Measurements from ENCODE around the gene TOP2B. TPM values are rescaled to one million over a fixed set of nuclear protein-coding genes. Genes with fewer than 3 reads are reported as not detected.

TOP2B gene
- total RNA-seq, 6 experiments from 2014 or later = 69.9 to 97.1 (median 88.5) TPM

DNA sequence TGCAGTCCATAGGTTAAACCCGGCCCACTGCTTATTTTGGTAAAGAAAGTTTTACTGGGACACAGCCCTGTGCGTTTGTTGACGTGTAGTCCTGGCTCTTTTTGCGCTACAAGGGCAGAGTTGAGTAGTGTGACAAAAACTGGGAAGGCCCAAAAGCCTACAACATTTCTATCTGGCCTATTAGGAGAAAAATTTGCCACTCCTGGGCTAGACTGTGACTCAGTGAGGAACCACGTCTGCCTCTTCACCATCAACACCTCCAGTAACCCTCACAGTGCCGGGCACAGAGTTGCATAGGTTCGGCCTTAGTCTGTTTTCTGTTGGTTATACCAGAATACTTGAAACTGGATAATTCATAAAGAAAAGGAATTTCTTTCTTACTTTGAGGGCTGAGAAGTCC, 110.3 kb downstream of the TOP2B start:
- peaks cover 29% of the 10 kb centered on the region; the same call in 1 of the 2 replicates for H3K4me1 Mint-ChIP-seq (ENCODE audit: low read depth)
- H3K4me3 Mint-ChIP-seq = no peak overlapping the region
- H3K27me3 Mint-ChIP-seq (ENCODE audit: insufficient read depth) = no peaks in the 10 kb centered on the region
- TF ChIP-seq, protein P1, sequence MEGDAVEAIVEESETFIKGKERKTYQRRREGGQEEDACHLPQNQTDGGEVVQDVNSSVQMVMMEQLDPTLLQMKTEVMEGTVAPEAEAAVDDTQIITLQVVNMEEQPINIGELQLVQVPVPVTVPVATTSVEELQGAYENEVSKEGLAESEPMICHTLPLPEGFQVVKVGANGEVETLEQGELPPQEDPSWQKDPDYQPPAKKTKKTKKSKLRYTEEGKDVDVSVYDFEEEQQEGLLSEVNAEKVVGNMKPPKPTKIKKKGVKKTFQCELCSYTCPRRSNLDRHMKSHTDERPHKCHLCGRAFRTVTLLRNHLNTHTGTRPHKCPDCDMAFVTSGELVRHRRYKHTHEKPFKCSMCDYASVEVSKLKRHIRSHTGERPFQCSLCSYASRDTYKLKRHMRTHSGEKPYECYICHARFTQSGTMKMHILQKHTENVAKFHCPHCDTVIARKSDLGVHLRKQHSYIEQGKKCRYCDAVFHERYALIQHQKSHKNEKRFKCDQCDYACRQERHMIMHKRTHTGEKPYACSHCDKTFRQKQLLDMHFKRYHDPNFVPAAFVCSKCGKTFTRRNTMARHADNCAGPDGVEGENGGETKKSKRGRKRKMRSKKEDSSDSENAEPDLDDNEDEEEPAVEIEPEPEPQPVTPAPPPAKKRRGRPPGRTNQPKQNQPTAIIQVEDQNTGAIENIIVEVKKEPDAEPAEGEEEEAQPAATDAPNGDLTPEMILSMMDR (IDR thresholded peaks at IDR 0.05) = no peak
- no peaks in the 10 kb centered on the region for H3K9me3 Mint-ChIP-seq
- H3K27ac Mint-ChIP-seq = no peak overlapping the region
- no peak for DNase-seq
- H3K36me3 Mint-ChIP-seq (ENCODE audit: low read depth) = no peaks in the 10 kb centered on the region

DNA sequence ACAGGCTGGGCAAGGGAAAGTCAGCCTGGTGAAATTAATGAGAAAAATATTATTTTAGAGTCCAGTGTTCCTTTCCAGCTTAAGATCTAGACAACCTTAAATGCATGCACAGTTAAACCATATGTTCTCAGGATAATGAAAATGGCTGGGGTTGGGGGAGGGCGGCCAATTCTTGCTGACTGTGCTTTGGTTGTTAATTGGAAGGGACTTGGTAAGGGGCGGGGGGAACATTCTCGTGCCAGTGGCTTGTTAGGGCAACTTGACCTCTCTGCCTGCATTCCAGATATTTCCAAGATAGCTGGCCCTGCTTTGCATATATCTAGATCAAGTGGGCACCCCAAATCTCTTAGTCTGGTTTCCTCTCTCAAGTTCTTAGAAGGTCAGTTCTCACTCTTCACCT, 112.5 kb downstream of the TOP2B start:
- H3K9me3 Mint-ChIP-seq = no peaks in the 10 kb centered on the region
- peaks cover 3% of the 10 kb centered on the region; the same call in 1 of the 2 replicates for H3K27me3 Mint-ChIP-seq (ENCODE audit: insufficient read depth)
- TF ChIP-seq, protein P1 (IDR thresholded peaks at IDR 0.05) = no peak
- no peak overlapping the region for H3K4me3 Mint-ChIP-seq
- no peak overlapping the region for H3K27ac Mint-ChIP-seq
- H3K36me3 Mint-ChIP-seq (ENCODE audit: low read depth) = no peaks in the 10 kb centered on the region
- peaks cover 29% of the 10 kb centered on the region; the same call in 1 of the 2 replicates for H3K4me1 Mint-ChIP-seq (ENCODE audit: low read depth)
- no peak for DNase-seq

GRCh38 chr3:25548836-25549235, 115.9 kb downstream of the TOP2B start:
- Mint-ChIP-seq H3K4me1 (ENCODE audit: low read depth) (peaks cover 3% of the 10 kb centered on the region; the same call in 1 of the 2 replicates), H3K36me3 (ENCODE audit: low read depth) (no peaks in the 10 kb centered on the region; the same call in 1 of the 2 replicates), H3K27ac (no peak overlapping the region), H3K9me3 (no peaks in the 10 kb centered on the region), H3K27me3 (ENCODE audit: insufficient read depth) (peaks cover 5% of the 10 kb centered on the region), H3K4me3 (no peak overlapping the region)
- no peak for DNase-seq
- TF ChIP-seq, protein P1 (IDR thresholded peaks at IDR 0.05) = 0 out of 2 replicates have a peak, but pooled peaks have one; percentile 21

- Mint-ChIP-seq H3K4me3 (no peak overlapping the region), H3K36me3 (ENCODE audit: low read depth) (no peaks in the 10 kb centered on the region; the same call in 1 of the 2 replicates), H3K27ac (no peak overlapping the region), H3K9me3 (no peaks in the 10 kb centered on the region), H3K4me1 (ENCODE audit: low read depth) (no peaks in the 10 kb centered on the region), H3K27me3 (ENCODE audit: insufficient read depth) (peaks cover 5% of the 10 kb centered on the region)
- TF ChIP-seq, protein P1 (IDR thresholded peaks at IDR 0.05) = no peak
- DNase-seq = no peak
Observed at GRCh38 chr3:25547943-25548674, 116.6 kb downstream of the TOP2B start.

Small RNA genes lying within 50 kb of the gene (microRNA-seq; reads per million reads assigned to microRNA genes)
- not detected for gene MIR4442

Other genes with a start within 250 kb of the TOP2B start
- gene RARB, start 236.6 kb downstream of the TOP2B start, total RNA-seq (2021; fragmentation: NEBNext Ultra II Directional; extraction: Animal tissue kit (Norgen Biotek cat#: 25700)) = 1 to 10 TPM in 4 of 6 experiments, not detected in 2; 1.6 to 2.4 (median 1.8) TPM
- 10 to 100 TPM; 21.7 to 27.6 (median 24.3) TPM for gene NGLY1, start 118.5 kb upstream of the TOP2B start, total RNA-seq (2021; fragmentation: NEBNext Ultra II Directional; extraction: Animal tissue kit (Norgen Biotek cat#: 25700))
- gene OXSM, start 125.2 kb upstream of the TOP2B start, total RNA-seq (2021; fragmentation: NEBNext Ultra II Directional; extraction: Animal tissue kit (Norgen Biotek cat#: 25700)) = 10 to 100 TPM in 2 of 6 experiments, 1 to 10 TPM in 4; 6.5 to 12.2 (median 7.8) TPM

All from HFFc6 (cell line).